Vagina (tissue), 2 donors: Measurements from ENCODE around the gene TXNL4A.

Experiments
- CTCF ChIP-seq, 3 experiments: fragments of 450-650 bp in 2 of 3; fragments of 200-600 bp in 1 of 3; sonication (generic) in 1 of 3; IDR thresholded peaks; one replicate each; pipeline ENCODE4 v1.5.1; 2017 to 2019; ENCODE audit warnings: antibody characterized with exemption in 3 of 3, mild to moderate bottlenecking in 2 of 3, moderate library complexity in 2 of 3
- POLR2A ChIP-seq, 2 donors: fragments of 450-650 bp; IDR thresholded peaks; one replicate each; pipeline ENCODE4 v1.6.1; 2017; ENCODE audit warnings: antibody characterized with exemption in 2 of 2, mild to moderate bottlenecking in 2 of 2, moderate library complexity in 2 of 2
- POLR2AphosphoS5 ChIP-seq, 2 donors: sonication (generic); formaldehyde crosslinking; IDR thresholded peaks; one replicate each; pipeline ENCODE4 v1.9.0; 2017; ENCODE audit warnings: antibody characterized with exemption in 2 of 2, mild to moderate bottlenecking in 2 of 2, low read depth in 1 of 2; ENCODE audit not compliant: insufficient read depth in 1 of 2

- TF ChIP-seq POLR2AphosphoS5 (IDR thresholded peaks at IDR 0.05; ENCODE audit: insufficient read depth in 1 of 2, low read depth in 1 of 2) (no peak), CTCF (IDR thresholded peaks at IDR 0.05) (no peak), POLR2A (IDR thresholded peaks at IDR 0.05) (no peak)
Observed at GRCh38 chr18:79935925-79936324, 52.4 kb downstream of the TXNL4A start.
